ENCODE results near the gene BTBD9.

The BTBD9 gene

GRCh38 chr6:38554014-38554413, 85.7 kb downstream of the BTBD9 start:
- no peak for DNase-seq

GRCh38 chr6:38552121-38552520, 87.6 kb downstream of the BTBD9 start:
- DNase-seq, result no peak

- DNase-seq, result no peak
Observed at GRCh38 chr6:38549795-38550194, 89.9 kb downstream of the BTBD9 start.

GRCh38 chr6:38549180-38549579, 90.5 kb downstream of the BTBD9 start:
- no peak for DNase-seq

- DNase-seq, result no peak
Observed at GRCh38 chr6:38543022-38543421, 96.7 kb downstream of the BTBD9 start.

- no peak for DNase-seq
Observed at GRCh38 chr6:38542031-38542430, 97.7 kb downstream of the BTBD9 start.

GRCh38 chr6:38533064-38533463, 106.7 kb downstream of the BTBD9 start:
- no peak for DNase-seq

- DNase-seq, result no peak
Observed at GRCh38 chr6:38531134-38531533, 108.6 kb downstream of the BTBD9 start.

GRCh38 chr6:38528196-38528965, 111.3 kb downstream of the BTBD9 start:
- no peak for DNase-seq

- DNase-seq, result no peak
Observed at GRCh38 chr6:38527371-38527770, 112.4 kb downstream of the BTBD9 start.

- no peak for DNase-seq
Observed at GRCh38 chr6:38525888-38526287, 113.8 kb downstream of the BTBD9 start.

GRCh38 chr6:38524436-38525145, 115.1 kb downstream of the BTBD9 start:
- no peak for DNase-seq

GRCh38 chr6:38522322-38522721, 117.4 kb downstream of the BTBD9 start:
- DNase-seq, result no peak

- no peak for DNase-seq
Observed at GRCh38 chr6:38518511-38519304, 121.0 kb downstream of the BTBD9 start.

GRCh38 chr6:38517005-38517404, 122.7 kb downstream of the BTBD9 start:
- no peak for DNase-seq

- no peak for DNase-seq
Observed at GRCh38 chr6:38514399-38514798, 125.3 kb downstream of the BTBD9 start.

GRCh38 chr6:38512211-38512610, 127.5 kb downstream of the BTBD9 start:
- DNase-seq, result no peak

GRCh38 chr6:38510205-38510604, 129.5 kb downstream of the BTBD9 start:
- DNase-seq, result no peak

GRCh38 chr6:38509713-38510112, 130.0 kb downstream of the BTBD9 start:
- no peak for DNase-seq

- DNase-seq, result no peak
Observed at GRCh38 chr6:38508894-38509293, 130.8 kb downstream of the BTBD9 start.

GRCh38 chr6:38508286-38508685, 131.4 kb downstream of the BTBD9 start:
- DNase-seq, result no peak

- no peak for DNase-seq
Observed at GRCh38 chr6:38507173-38507572, 132.6 kb downstream of the BTBD9 start.

- DNase-seq, result no peak
Observed at GRCh38 chr6:38505826-38506225, 133.9 kb downstream of the BTBD9 start.

- DNase-seq, result no peak
Observed at GRCh38 chr6:38504996-38505395, 134.7 kb downstream of the BTBD9 start.

All from effector CD4-positive, alpha-beta T cell (primary cell).